Kidney epithelial cell (primary cell): ENCODE measurements around the gene CX3CL1. TPM values are rescaled to one million over a fixed set of nuclear protein-coding genes. Genes with fewer than 3 reads are reported as not detected.

Experiments
- DNase-seq: peaks from one replicate; pipeline ENCODE4 v3.0.0-alpha.2; 2010; ENCODE audit warnings: low read depth
- H3K27me3 ChIP-seq: 2 replicates; pipeline ENCODE4 v1.6.0; 2011; ENCODE audit warnings: low read length; ENCODE audit not compliant: control insufficient read depth, insufficient read depth
- H3K36me3 ChIP-seq: 2 replicates; pipeline ENCODE4 v1.5.1; 2011; ENCODE audit warnings: low read length; ENCODE audit not compliant: control insufficient read depth, insufficient read depth
- H3K4me3 ChIP-seq: 2 replicates; pipeline ENCODE4 v1.5.1; 2011; ENCODE audit warnings: low read depth, mild to moderate bottlenecking, control low read depth, low read length
- CTCF ChIP-seq: IDR thresholded peaks from 2 replicates; pipeline ENCODE4 v1.5.1; 2011; ENCODE audit warnings: mild to moderate bottlenecking, moderate library complexity, low read length, control low read depth, inconsistent platforms; ENCODE audit not compliant: insufficient read depth, poor library complexity, severe bottlenecking
- total RNA-seq: library from RNA; depleted of rRNA; stranded (reverse); fragments of >200 nt; gene quantifications from 2 replicates; pipeline ENCODE4 v1.2.3, GENCODE V29; 2015

Gene CX3CL1
- total RNA-seq, 1 donor from 2014 or later, result 24.8 TPM

DNA sequence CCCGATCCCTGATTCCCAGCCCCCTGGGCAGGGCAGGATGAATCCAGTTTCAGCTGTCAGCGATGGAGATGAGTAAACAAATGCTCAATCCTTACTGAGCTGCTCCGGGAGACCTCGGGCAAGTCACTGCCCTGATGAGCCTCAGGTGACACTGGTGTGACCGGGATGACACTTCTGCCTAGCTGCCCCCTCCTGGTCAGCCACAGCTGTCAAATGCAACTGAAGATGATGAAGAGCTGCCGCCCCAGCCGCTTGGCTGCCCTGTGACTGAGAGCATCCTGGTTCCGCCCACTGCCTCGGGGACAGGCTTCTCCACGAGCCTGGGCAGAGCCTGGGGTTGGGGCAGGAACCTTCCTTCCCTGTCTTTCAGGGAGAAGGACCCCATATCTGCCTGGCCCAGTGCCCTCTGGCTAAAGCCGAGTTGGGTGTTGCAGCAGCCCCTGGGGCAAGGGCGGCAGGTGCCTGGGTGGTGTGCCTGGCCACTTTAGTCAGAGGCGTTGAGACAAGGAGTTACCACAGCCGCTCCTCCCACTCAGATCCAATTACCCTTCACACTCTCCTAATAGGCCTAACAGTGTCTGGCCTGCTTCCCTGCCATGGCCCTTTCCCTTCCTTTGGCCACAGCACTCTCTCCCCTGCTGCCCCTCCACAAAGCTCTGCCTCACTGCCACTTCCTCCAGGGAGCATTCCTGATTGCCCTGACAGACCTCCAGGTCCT, 37.7 kb downstream of the CX3CL1 start:
- peaks cover 5% of the 10 kb centered on the region for H3K27me3 ChIP-seq
- H3K36me3 ChIP-seq, result no peaks in the 10 kb centered on the region
- DNase-seq, result no peak
- TF ChIP-seq CTCF, result no peak
- H3K4me3 ChIP-seq, result no peak overlapping the region

DNA sequence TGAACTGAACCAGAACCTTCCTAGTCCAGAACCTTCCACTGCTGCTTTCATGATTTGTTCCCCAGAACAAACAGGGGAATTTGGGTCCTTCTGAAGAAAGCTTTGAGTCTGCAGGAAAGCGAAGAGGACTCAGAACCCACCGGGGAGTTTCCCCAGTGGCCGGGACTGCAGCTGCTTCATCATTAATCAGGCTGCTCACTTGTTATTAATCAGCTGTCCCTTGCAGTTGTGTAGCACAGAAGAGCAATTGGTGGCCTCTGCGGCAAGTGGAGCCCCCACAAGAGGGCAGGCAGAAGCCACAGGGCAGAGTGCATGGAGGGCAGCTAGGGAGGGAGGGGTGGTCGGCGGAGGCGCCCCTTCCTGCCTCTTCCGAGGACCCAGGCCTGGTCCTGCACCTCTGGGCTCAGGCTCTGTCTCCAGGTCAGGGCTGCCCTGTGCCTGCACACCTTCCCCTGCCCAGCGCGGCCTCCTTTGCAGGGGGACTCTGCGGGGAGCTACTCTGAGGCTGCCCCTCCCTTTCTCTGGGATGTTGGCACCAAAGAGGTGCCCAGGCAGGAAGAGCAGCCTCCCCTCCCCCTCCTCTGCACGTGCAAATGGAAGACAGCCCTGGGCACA, 39.2 kb downstream of the CX3CL1 start:
- Histone ChIP-seq H3K27me3 (peaks cover 2% of the 10 kb centered on the region), H3K4me3 (no peak overlapping the region), H3K36me3 (no peaks in the 10 kb centered on the region)
- no peak for DNase-seq
- TF ChIP-seq CTCF, result no peak

DNA sequence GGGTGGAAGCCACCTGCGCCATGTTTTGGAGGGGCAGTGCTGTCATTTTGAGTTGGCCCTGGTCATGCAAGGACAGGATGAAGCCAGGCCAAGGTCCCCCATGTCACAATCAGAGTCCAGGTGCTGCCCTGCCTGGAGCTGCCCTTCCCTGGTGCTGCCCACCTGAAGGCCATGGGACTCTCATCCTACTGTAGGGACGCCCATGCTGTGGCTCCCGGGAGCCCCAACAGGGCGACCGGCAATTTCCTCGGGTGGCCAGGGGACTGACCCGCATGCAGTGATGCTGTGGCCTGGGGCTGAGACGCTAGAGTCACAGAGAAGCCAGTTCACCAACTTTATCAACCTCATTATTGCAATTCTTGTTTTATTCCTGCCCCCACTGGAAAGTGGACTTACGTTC, 40.3 kb downstream of the CX3CL1 start:
- no peak for DNase-seq
- no peak for TF ChIP-seq CTCF
- H3K36me3 ChIP-seq, result no peaks in the 10 kb centered on the region
- H3K27me3 ChIP-seq, result peaks cover 2% of the 10 kb centered on the region
- no peak overlapping the region for H3K4me3 ChIP-seq

GRCh38 chr16:57413301-57413730, 41.0 kb downstream of the CX3CL1 start:
- Histone ChIP-seq H3K27me3 (peaks cover 2% of the 10 kb centered on the region), H3K4me3 (no peak overlapping the region), H3K36me3 (no peaks in the 10 kb centered on the region)
- DNase-seq, result no peak
- no peak for TF ChIP-seq CTCF

DNA sequence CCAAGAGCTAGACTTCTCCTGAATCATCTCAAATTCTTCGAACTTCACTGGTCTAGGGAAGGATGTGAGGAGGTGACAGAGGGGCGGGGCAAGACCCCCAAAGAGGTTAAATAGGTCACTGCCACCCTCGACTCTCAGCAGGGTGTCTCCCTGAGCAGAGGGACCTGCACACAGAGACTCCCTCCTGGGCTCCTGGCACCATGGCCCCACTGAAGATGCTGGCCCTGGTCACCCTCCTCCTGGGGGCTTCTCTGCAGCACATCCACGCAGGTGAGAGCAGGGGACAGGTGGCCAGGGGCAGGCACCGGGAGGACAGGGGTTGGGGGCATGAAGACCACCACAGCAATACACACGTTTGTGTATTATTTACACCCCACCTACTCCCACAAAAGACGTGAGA, 41.4 kb downstream of the CX3CL1 start:
- DNase-seq, result no peak
- Histone ChIP-seq H3K27me3 (peaks cover 2% of the 10 kb centered on the region), H3K4me3 (no peak overlapping the region), H3K36me3 (no peaks in the 10 kb centered on the region)
- TF ChIP-seq CTCF, result no peak
